Mucosa of descending colon (tissue), 3 donors: ENCODE results near the gene SPIRE1. TPM values are rescaled to one million over a fixed set of nuclear protein-coding genes. Genes with fewer than 3 reads are reported as not detected.

Experiments
- ATAC-seq: fragments of 200-7000 bp; cut with Tn5 transposase; one replicate; pipeline ENCODE4 v1.9.1; 2020; ENCODE audit warnings: mild to moderate bottlenecking, moderate library complexity
- DNase-seq, 3 donors: peaks; one replicate each; pipeline ENCODE4 v3.0.0-alpha.2; 2020
- H3K36me3 ChIP-seq: fragments of 200-600 bp; one replicate; pipeline ENCODE4 v1.8.0; 2021; ENCODE audit warnings: low read depth, mild to moderate bottlenecking
- H3K4me1 ChIP-seq: fragments of 200-600 bp; one replicate; pipeline ENCODE4 v1.8.0; 2021; ENCODE audit warnings: low read depth, mild to moderate bottlenecking
- H3K4me3 ChIP-seq: fragments of 200-600 bp; one replicate; pipeline ENCODE4 v1.8.0; 2021; ENCODE audit warnings: mild to moderate bottlenecking
- H3K9me3 ChIP-seq: fragments of 200-600 bp; one replicate; pipeline ENCODE4 v1.8.0; 2021; ENCODE audit warnings: mild to moderate bottlenecking
- intact Hi-C, 2 donors: fragments of 100-400 bp; cut with DNase I in 1 of 2; cut with micrococcal nuclease in 1 of 2; formaldehyde crosslinking; loops; one replicate each; pipeline versions ENCODE4 v1.11.0 to v1.11.1; 2022; cut with DNase I, micrococcal nuclease
- total RNA-seq, 3 donors: library from RNA; stranded (reverse); fragmentation: NEBNext Ultra II Directional in 2 of 3; extraction: Animal tissue kit (Norgen Biotek cat#: 25700) in 2 of 3; gene quantifications; one replicate each; pipeline versions ENCODE4 v1.2.1 to v1.2.4, GENCODE V29; 2021 to 2023
- TF ChIP-seq, protein P1 (sequence below): fragments of 200-600 bp; IDR thresholded peaks from one replicate; pipeline ENCODE4 v1.8.0; 2022; ENCODE audit warnings: antibody characterized with exemption, mild to moderate bottlenecking
- donor health status: DM: no; HTN: no; CAD: no; lungs with moderate emphysema.
- donor health status: DM: no; HTN: no; CAD: no.
- donor health status: DM: no; HTN: yes; CAD: no.

Gene SPIRE1
- total RNA-seq, 3 donors from 2014 or later, result 4.7 to 32.8 (median 5.1) TPM

DNA sequence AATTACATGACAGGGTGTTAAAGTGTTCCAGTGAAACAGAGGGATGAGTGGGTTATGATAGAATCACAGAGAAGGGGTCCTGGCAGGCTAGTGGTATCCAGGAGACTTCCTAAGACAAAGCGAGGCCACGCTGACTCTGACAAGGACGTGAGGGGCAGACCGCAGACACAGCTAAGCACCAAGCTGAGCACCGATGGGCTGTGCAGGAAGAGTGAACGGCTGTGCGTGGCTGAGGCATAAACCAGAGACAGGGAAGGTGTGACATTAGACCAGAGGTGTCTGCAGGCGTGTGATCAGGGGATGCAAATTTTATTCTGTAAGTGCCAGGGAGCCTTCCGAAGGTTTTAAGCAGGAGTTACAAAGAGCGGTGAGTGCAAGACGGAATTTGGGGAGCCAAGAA is 180.3 kb downstream of the SPIRE1 start:
- TF ChIP-seq, protein P1, sequence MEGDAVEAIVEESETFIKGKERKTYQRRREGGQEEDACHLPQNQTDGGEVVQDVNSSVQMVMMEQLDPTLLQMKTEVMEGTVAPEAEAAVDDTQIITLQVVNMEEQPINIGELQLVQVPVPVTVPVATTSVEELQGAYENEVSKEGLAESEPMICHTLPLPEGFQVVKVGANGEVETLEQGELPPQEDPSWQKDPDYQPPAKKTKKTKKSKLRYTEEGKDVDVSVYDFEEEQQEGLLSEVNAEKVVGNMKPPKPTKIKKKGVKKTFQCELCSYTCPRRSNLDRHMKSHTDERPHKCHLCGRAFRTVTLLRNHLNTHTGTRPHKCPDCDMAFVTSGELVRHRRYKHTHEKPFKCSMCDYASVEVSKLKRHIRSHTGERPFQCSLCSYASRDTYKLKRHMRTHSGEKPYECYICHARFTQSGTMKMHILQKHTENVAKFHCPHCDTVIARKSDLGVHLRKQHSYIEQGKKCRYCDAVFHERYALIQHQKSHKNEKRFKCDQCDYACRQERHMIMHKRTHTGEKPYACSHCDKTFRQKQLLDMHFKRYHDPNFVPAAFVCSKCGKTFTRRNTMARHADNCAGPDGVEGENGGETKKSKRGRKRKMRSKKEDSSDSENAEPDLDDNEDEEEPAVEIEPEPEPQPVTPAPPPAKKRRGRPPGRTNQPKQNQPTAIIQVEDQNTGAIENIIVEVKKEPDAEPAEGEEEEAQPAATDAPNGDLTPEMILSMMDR, result no peak
- Histone ChIP-seq H3K4me3 (no peak overlapping the region), H3K36me3 (no peaks in the 10 kb centered on the region), H3K4me1 (no peaks in the 10 kb centered on the region), H3K9me3 (no peaks in the 10 kb centered on the region)
- intact Hi-C loops, result no loop called here
- DNase-seq, result no peak
- no peak for ATAC-seq

DNA sequence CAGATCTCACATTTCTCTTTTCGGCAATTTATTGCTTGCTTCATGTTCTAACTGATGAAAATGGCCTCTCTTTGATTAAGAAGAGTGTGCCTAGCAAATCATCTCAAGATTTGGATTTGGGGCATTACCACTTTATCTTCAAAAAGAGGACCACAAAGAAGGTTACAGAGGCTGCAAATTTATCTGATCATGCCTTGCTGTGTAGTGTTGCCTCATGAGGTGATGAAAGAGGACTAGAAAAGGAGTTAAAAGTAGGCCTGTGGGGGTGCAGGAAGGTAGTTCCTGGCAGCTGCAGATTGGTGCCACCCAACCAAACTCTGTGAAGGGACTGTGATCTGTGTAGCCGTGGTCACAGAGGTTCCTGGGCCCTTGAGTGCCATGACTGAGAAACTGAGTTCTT is 181.0 kb downstream of the SPIRE1 start:
- intact Hi-C loops, result no loop called here
- DNase-seq (no peak), ATAC-seq (no peak)
- Histone ChIP-seq H3K4me1 (no peaks in the 10 kb centered on the region), H3K4me3 (no peak overlapping the region), H3K36me3 (no peaks in the 10 kb centered on the region), H3K9me3 (no peaks in the 10 kb centered on the region)
- TF ChIP-seq, protein P1, result no peak

DNA sequence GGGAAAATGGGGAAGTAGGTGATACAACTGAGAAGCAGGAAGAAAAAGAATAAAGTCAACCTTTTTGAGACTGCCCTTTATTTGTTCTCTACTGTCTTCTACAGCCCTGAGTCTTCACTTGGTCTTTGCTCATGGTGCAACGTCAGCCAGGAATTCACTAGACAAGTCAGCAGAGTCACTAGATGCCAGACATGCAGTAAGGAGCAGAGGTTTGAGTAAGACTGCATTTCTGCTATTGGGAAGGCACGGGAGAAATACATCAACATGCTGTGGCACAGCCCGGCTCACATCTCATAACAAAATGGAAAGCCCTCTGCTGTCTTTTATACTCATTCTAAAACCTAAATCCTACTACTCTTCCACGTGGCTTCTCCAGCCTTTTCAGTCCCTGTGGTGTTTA is 183.0 kb downstream of the SPIRE1 start:
- intact Hi-C loops, result no loop called here
- TF ChIP-seq, protein P1, result no peak
- ATAC-seq (no peak), DNase-seq (no peak)
- H3K9me3 ChIP-seq, result no peaks in the 10 kb centered on the region
- no peaks in the 10 kb centered on the region for H3K36me3 ChIP-seq
- no peaks in the 10 kb centered on the region for H3K4me1 ChIP-seq
- no peak overlapping the region for H3K4me3 ChIP-seq

DNA sequence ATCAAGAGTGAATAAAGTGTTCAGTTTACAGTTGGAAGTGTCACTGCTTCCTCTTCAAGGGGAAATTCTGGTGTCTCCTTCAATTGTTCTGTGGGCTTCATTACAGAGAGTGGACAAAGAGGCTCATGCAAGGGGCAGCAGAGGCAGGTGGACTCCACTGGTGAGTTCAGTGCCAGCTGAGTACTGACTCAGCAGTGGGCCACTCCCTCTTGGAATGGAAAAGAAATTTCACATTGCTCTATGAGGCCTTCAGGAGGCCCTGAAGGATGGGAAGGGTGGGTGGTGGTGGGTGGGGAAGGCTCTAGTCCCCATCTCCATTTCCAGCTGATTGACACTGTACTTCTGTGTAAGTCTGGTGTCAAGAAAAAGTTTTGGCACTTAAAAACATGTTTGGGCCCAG is 183.8 kb downstream of the SPIRE1 start:
- Histone ChIP-seq H3K4me3 (no peak overlapping the region), H3K36me3 (no peaks in the 10 kb centered on the region), H3K9me3 (no peaks in the 10 kb centered on the region), H3K4me1 (no peaks in the 10 kb centered on the region)
- TF ChIP-seq, protein P1, result no peak
- DNase-seq (no peak), ATAC-seq (no peak)
- intact Hi-C loops, result no loop called here

DNA sequence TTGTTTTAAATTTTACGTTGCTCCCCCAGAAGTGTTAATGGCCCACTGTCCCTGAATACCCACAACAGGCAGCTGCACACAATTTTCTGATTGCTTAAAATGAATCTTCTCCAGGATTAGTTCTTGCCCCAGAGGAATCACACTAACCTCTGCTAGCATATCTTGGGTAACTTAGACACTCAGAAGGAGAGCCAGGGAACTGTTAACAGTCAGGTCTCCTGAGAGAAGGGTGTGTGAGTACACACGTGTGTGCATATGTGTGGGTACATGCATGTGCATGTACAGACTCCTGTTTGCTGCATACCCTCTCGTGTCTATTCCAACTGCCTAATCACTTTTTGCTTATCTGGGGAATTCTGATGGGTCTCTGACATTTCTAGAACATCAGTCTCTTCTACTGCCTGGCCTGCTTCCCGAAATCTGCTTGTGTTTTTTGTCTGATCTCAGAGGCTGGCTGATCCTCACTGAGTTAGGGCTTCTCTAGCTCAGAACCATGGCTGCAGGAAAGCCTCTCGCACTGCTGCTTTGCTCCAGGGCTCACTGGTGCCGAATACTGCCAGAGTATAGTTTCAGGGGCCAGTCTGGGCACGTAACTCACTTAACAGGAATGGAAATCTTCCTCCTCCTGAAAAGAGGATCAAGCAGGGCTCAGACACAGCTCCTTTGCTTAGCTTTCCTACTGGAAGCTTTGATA is 187.4 kb downstream of the SPIRE1 start:
- Histone ChIP-seq H3K36me3 (no peaks in the 10 kb centered on the region), H3K4me3 (no peak overlapping the region), H3K4me1 (no peaks in the 10 kb centered on the region), H3K9me3 (no peaks in the 10 kb centered on the region)
- ATAC-seq (no peak), DNase-seq (no peak)
- intact Hi-C loops, result no loop called here
- TF ChIP-seq, protein P1, result no peak

DNA sequence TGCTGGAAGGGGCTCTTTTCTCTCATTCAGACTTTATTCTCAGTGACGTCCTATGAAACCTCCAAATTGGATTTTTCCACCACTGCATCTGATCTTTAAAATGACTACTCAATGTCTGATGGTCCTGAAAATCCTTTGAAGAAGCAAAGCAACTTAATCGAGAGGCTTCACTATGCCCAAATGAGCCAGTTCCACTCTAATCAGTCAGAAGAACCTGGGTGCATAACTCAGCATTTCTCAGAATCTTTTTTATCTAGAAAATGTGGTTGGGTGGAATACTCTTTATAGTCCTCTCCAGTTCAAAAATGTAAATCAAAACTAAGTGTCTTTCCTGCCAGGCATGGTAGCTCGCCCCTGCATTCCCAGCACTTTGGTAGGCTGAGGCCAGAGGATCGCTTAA is 189.5 kb downstream of the SPIRE1 start:
- Histone ChIP-seq H3K4me3 (no peak overlapping the region), H3K4me1 (no peaks in the 10 kb centered on the region), H3K36me3 (no peaks in the 10 kb centered on the region), H3K9me3 (no peaks in the 10 kb centered on the region)
- TF ChIP-seq, protein P1, result no peak
- DNase-seq (no peak), ATAC-seq (no peak)
- intact Hi-C loops, result no loop called here
